ENCODE measurements around the gene LRPAP1.

GRCh38 chr4:3462790-3463415, 69.3 kb downstream of the LRPAP1 start, which contains the start of gene DOK7:
- no peak for TF ChIP-seq CTCF (IDR thresholded peaks at IDR 0.05)
- TF ChIP-seq POLR2A (IDR thresholded peaks at IDR 0.05), result no peak

All from uterus (tissue), 2 donors.